Epidermal melanocyte (primary cell): ENCODE results near the gene SEC11C.
A peak's percentile ranks its signal among the peaks of the same experiment; 100 is the strongest.
"Not testable (repeated sequence)": the region's sequence is repeated elsewhere in the genome, so short reads cannot be mapped to it uniquely, and the experiment has no call there.

Source experiments
- DNase-seq: peaks from one replicate; pipeline ENCODE4 v3.0.0; 2011; ENCODE audit warnings: low spot score; ENCODE audit not compliant: insufficient read length

SEC11C gene

GRCh38 chr18:59139615-59140301 is at the start of gene SEC11C:
Gene SEC11C, plus strand, starts transcription at chr18:59139884. Its CDS starts 65 bp downstream, at chr18:59139949.
- peak; percentile 93 for DNase-seq

- no peak for DNase-seq
These were observed 48.6 kb upstream of the SEC11C start for GRCh38 chr18:59090966-59091603.

- DNase-seq, result no peak
These were observed 46.0 kb upstream of the SEC11C start for GRCh38 chr18:59093668-59094067.

GRCh38 chr18:59094569-59094968 is 45.1 kb upstream of the SEC11C start:
- no peak for DNase-seq

- DNase-seq, result no peak
These were observed 43.4 kb upstream of the SEC11C start for GRCh38 chr18:59096098-59096789.

GRCh38 chr18:59101830-59102414 is 37.8 kb upstream of the SEC11C start:
- no peak for DNase-seq

DNA sequence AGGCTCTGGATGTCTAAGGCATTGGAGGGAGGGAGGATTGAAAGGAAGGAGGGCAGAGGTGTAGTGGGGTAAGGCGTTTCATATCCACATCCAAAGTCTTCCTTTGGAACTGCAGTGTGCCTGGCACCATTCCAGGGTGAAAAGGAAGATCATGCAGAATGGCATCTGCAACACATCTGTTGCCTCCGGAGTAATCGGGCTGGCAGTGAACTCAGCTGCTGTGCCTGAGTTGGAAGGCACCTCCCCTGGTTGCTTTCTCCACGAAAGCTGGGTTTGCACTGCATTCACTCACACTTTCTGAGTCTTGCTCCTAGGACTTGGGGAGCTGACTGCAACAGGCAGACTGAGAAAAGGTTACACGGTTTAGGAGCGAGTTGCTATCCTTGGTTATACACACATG is 30.3 kb upstream of the SEC11C start:
- no peak for DNase-seq

GRCh38 chr18:59114160-59114559 is 25.5 kb upstream of the SEC11C start:
- DNase-seq, result no peak

DNA sequence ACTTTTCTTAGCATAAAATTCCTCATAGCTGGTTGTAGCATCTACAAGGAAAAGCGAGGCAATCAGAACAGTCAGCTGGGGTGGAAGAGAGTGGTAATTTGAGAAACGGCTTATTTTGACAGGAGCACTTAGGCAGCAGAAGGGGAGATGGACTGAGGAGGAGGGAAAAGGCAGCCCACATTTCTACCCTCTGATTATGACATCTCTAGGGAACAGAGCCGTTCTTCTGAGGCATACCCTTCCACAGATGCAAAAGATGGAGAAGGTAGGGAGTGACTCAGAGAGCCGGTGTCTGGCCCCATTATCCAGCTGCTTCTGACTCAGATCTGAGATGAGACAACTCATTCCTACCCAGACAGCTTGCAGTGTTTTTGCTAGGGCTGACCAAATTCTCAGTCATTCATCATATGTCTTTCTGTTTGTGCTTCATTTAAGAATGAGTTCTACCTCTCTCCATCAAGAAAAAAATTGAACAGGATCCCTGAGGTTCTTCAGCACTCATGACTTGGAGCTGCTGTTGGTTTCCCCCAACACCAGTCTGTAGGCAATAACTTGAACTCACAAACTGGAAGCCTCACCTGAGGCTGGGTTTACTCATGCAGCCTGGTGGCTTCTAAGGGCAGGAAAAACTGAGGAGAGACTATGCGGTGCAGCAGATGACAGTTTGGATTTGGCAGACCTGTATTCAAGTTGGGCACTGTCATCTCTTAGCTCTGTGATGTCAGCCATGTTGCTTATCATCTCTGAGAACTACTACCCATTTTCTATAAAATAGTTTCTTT is 15.9 kb upstream of the SEC11C start:
- DNase-seq, result no peak

GRCh38 chr18:59124370-59124704 is 15.3 kb upstream of the SEC11C start:
- DNase-seq, result no peak

DNA sequence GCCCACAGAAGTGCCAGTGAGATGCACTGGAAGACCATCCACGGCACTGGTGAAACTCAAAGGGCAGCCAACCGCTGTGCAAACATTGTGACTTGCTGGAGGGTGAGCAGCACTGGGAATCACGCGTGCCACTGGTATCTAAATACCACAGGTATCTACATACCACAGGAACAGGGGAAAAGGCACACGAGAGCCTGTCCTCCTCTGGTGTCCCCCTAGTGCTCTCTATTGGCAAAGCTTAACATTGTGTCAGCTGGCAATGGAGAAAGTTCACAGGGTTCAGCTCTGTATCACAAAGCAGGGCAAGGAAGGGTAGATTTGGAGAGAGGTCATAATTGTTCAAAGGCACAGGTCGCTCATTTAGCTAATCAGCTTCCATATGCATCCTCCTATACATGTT is 12.6 kb upstream of the SEC11C start:
- no peak for DNase-seq

- DNase-seq, result no peak
These were observed 9.6 kb upstream of the SEC11C start for GRCh38 chr18:59129951-59130703.

- no peak for DNase-seq
These were observed 6.7 kb upstream of the SEC11C start for GRCh38 chr18:59132810-59133465.

DNA sequence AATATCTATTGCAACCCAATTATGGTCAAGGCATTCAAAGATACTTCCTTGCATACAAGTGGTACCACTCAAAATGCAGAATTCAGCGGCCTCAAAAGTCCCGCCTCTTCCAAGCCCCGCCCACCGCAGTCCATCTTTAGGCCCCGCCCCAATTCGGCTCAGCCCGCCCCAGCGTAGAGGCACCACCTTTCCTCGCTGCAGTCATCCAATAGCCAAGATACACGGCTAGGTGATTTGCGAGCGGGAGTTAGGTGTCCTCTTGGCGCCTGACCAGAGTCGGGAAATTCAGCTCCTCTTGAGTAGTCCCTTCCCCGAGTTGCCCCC is 431 bp upstream of the SEC11C start:
- peak; percentile 89 for DNase-seq

DNA sequence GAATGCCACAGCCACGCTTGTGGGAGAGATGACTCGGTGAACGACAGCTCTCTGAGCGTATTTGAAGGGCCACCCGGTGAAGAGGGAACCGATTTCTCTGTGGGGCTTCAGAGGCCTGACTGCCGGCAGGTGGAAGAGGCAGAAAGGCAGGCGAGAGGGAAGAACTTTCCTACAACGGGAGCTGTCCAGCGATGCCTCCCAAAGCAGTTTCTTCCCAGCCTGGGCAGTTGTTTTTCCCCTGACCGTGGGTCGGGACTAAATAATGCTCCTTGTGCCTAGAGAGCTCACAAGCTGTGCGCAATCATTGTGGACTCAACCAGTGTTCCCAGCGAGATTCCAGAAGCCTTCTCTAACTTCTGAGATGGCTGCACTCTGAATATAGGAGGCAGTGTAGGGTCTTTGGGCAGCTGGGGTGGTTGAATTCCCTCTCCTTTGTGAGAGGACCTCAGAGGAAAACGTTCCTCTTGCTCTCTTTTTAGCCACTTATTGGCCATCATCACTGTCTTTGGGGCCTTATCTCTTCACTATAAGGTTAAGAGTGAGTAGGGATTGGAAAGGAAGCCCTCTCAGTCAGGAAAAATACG is 710 bp downstream of the SEC11C start:
- DNase-seq, result no peak

- DNase-seq, result peak; percentile 37
These were observed 1.8 kb downstream of the SEC11C start for GRCh38 chr18:59141294-59142068.

- DNase-seq, result no peak
These were observed 2.6 kb downstream of the SEC11C start for GRCh38 chr18:59142274-59142673.

DNA sequence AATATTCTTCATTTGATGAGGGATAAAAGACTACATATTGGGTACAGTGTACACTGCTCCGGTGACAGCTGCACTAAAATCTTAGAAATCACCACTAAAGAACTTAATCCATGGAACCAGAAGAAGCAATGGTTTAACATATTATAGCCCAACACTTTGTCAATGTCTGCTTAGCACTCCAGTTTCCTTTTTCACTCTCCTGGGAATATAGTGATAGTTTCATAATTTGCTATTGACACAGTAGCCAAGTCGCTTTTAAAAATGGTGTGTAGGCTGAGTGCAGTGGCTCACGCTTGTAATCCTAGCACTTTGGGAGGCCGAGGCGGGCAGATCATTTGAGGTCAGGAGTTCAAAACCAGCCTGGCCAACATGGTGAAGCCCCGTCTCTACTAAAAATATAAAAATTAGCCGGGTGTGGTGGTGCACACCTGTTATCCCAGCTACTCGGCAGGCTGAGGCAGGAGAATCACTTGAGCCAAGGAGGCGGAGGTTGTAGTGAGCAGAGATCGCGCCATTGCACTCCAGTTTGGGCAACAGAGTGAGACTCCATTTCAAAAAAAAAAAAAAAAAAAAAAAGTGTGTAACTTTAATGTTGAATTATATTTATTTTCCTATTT is 3.2 kb downstream of the SEC11C start:
- DNase-seq, result not testable (repeated sequence)

DNA sequence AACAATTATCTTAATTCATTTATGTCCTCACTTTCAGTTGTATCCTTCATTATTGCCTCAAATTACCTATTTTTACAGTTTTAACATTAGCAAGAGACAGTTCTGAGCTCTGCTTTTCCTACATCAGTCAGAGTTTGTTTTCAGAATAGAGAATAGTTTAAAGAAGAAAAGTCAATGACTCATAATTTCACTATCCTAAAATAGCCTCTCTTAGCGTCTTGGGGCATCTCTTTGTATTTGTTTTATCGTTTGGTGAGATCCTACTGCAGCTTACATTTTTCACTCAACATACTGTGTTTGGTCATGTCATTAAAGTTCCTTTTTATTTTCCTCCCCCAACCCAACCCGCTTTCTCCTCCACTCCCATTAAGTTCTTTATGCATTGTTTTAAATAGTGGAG is 3.8 kb downstream of the SEC11C start:
- DNase-seq, result no peak
